Loucy (cell line): Measurements from ENCODE around the gene RPS3.

Source experiments
- H2AFZ ChIP-seq: fragments of 200-600 bp; sonication (generic); 2 replicates; pipeline ENCODE4 v1.6.0; 2016; ENCODE audit warnings: antibody characterized with exemption, mild to moderate bottlenecking, low read length, moderate library complexity
- H3F3A ChIP-seq: fragments of 200-600 bp; 2 replicates; pipeline ENCODE4 v1.6.0; 2016; ENCODE audit warnings: antibody characterized with exemption, low read depth, mild to moderate bottlenecking
- H3K27me3 ChIP-seq: fragments of 200-600 bp; sonication (generic); 2 replicates; pipeline ENCODE4 v1.6.1; 2014; ENCODE audit warnings: low read length, mild to moderate bottlenecking; ENCODE audit not compliant: insufficient read depth, poor library complexity, severe bottlenecking
- H3K36me3 ChIP-seq: fragments of 200-600 bp; sonication (generic); 2 replicates; pipeline ENCODE4 v1.6.1; 2016; ENCODE audit warnings: low read length; ENCODE audit not compliant: insufficient read depth
- H3K4me1 ChIP-seq: fragments of 200-600 bp; sonication (generic); 2 replicates; pipeline ENCODE4 v1.5.1; 2014; ENCODE audit warnings: low read length, mild to moderate bottlenecking; ENCODE audit not compliant: insufficient read depth, poor library complexity, severe bottlenecking
- H3K4me2 ChIP-seq: fragments of 200-600 bp; sonication (generic); 2 replicates; pipeline ENCODE4 v1.6.0; 2014; ENCODE audit warnings: antibody characterized with exemption, low read length, low read depth, mild to moderate bottlenecking; ENCODE audit not compliant: poor library complexity, severe bottlenecking
- H3K4me3 ChIP-seq: fragments of 200-600 bp; sonication (generic); 2 replicates; pipeline ENCODE4 v1.5.1; 2014; ENCODE audit warnings: low read length, mild to moderate bottlenecking, mixed read lengths; ENCODE audit not compliant: poor library complexity, severe bottlenecking
- H3K79me2 ChIP-seq: fragments of 200-600 bp; sonication (generic); 2 replicates; pipeline ENCODE4 v1.6.1; 2014; ENCODE audit warnings: low read length; ENCODE audit not compliant: insufficient read depth
- H3K9ac ChIP-seq: fragments of 200-600 bp; sonication (generic); 2 replicates; pipeline ENCODE4 v1.6.0; 2014; ENCODE audit warnings: mild to moderate bottlenecking, low read depth, low read length, moderate library complexity; ENCODE audit not compliant: poor library complexity, severe bottlenecking
- H3K9me2 ChIP-seq: fragments of 200-600 bp; sonication (generic); replicated peaks from 2 replicates; pipeline ENCODE4 v1.6.1; 2016; ENCODE audit warnings: low read depth, low read length, mixed read lengths
- H3K9me3 ChIP-seq: fragments of 200-600 bp; sonication (generic); 2 replicates; pipeline ENCODE4 v1.6.1; 2014; ENCODE audit warnings: mild to moderate bottlenecking, antibody characterized with exemption, low read length, low read depth; ENCODE audit not compliant: insufficient read depth
- H4K20me1 ChIP-seq: fragments of 200-600 bp; sonication (generic); 2 replicates; pipeline ENCODE4 v1.6.0; 2014; ENCODE audit warnings: antibody characterized with exemption, low read length, mild to moderate bottlenecking; ENCODE audit not compliant: insufficient read depth, poor library complexity, severe bottlenecking
- CTCF ChIP-seq: fragments of 200-600 bp; sonication (generic); conservative IDR thresholded peaks from 2 replicates; pipeline ENCODE4 v1.5.1; 2014; ENCODE audit warnings: mild to moderate bottlenecking, antibody characterized with exemption, low read length
- EZH2phosphoT487 ChIP-seq: fragments of 200-600 bp; IDR thresholded peaks from 2 replicates; pipeline ENCODE4 v1.6.1; 2018; ENCODE audit warnings: antibody characterized with exemption, mild to moderate bottlenecking, moderate library complexity, borderline replicate concordance

The RPS3 gene

GRCh38 chr11:75386942-75387630 lies 12.2 kb upstream of the RPS3 start:
- no peak overlapping the region for H3K9ac ChIP-seq
- H2AFZ ChIP-seq = no peak overlapping the region
- no peak overlapping the region for H3K4me2 ChIP-seq
- no peaks in the 10 kb centered on the region for H3K79me2 ChIP-seq
- H3K9me3 ChIP-seq = no peaks in the 10 kb centered on the region
- no peak overlapping the region for H3K4me3 ChIP-seq
- no peaks in the 10 kb centered on the region for H3K36me3 ChIP-seq
- H3K27me3 ChIP-seq = no peaks in the 10 kb centered on the region
- no peak for TF ChIP-seq CTCF
- H3K4me1 ChIP-seq = peaks cover 27% of the 10 kb centered on the region
- H3F3A ChIP-seq = no peaks in the 10 kb centered on the region
- no peaks in the 10 kb centered on the region for H3K9me2 ChIP-seq
- H4K20me1 ChIP-seq = no peaks in the 10 kb centered on the region

DNA sequence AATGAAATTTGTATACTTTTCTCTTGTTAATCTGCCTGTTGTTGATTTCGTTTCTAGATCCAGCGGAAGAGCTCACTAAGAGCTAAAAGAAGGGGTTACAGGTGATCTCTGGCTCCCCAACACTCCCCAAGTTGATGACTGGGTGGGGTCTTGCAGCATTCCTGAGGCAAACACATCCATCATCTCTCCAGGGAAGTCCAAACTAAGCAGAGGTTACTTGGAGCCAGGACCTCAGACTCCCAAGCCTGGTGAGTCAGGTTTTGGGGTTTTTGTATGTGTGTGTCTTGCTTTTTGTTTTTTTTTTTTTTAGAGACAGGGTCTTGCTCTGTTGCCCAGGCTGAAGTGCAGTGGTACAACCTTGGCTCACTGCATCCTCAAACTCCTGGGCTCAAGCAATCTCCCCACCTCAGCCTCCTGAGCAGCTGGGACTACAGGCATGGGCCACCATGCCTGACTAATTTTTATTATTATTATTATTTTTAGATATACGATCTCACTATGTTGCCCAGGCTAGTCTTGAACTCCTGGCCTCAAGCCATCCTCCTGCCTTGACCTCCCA lies 11.5 kb upstream of the RPS3 start:
- H3K4me2 ChIP-seq = no peak overlapping the region
- H2AFZ ChIP-seq = no peak overlapping the region
- H3K4me1 ChIP-seq = peaks cover 23% of the 10 kb centered on the region
- TF ChIP-seq CTCF = no peak
- TF ChIP-seq EZH2phosphoT487 = no peak
- no peaks in the 10 kb centered on the region for H3K9me3 ChIP-seq
- no peaks in the 10 kb centered on the region for H3K79me2 ChIP-seq
- no peak overlapping the region for H3K4me3 ChIP-seq
- H3K9ac ChIP-seq = no peak overlapping the region
- no peaks in the 10 kb centered on the region for H3K27me3 ChIP-seq
- H3K36me3 ChIP-seq = no peaks in the 10 kb centered on the region
- H3F3A ChIP-seq = no peaks in the 10 kb centered on the region
- no peaks in the 10 kb centered on the region for H4K20me1 ChIP-seq
- no peaks in the 10 kb centered on the region for H3K9me2 ChIP-seq

GRCh38 chr11:75388386-75389275 lies 10.7 kb upstream of the RPS3 start:
- Histone ChIP-seq H3K27me3 (no peaks in the 10 kb centered on the region), H3K79me2 (no peaks in the 10 kb centered on the region), H3K9ac (peak overlapping the region; percentile 45), H3K4me3 (peak overlapping the region; percentile 37), H3K9me2 (no peaks in the 10 kb centered on the region), H4K20me1 (no peaks in the 10 kb centered on the region), H3K9me3 (no peaks in the 10 kb centered on the region), H3K4me2 (peak overlapping the region; percentile 56), H3F3A (no peaks in the 10 kb centered on the region), H3K36me3 (no peaks in the 10 kb centered on the region), H3K4me1 (peaks cover 14% of the 10 kb centered on the region), H2AFZ (peak overlapping the region; percentile 97)
- no peak for TF ChIP-seq EZH2phosphoT487
- peak; percentile 89 for TF ChIP-seq CTCF
